ENCODE data around the gene OLIG2.

The OLIG2 gene

GRCh38 chr21:33020558-33021100, 5.1 kb upstream of the OLIG2 start:
- DNase-seq, result no peak

GRCh38 chr21:33021150-33021549, 4.6 kb upstream of the OLIG2 start:
- DNase-seq, result no peak

- no peak for DNase-seq
These were observed 4.1 kb upstream of the OLIG2 start for GRCh38 chr21:33021667-33022066.

- no peak for DNase-seq
These were observed 3.3 kb upstream of the OLIG2 start for GRCh38 chr21:33022489-33022827.

GRCh38 chr21:33022828-33023573, 2.7 kb upstream of the OLIG2 start:
- DNase-seq, result no peak

GRCh38 chr21:33023574-33024200, 2.0 kb upstream of the OLIG2 start:
- no peak for DNase-seq

GRCh38 chr21:33024201-33025103, 1.3 kb upstream of the OLIG2 start:
- no peak for DNase-seq

- DNase-seq, result no peak
These were observed 638 bp upstream of the OLIG2 start for GRCh38 chr21:33025106-33025488.

GRCh38 chr21:33026443-33026858, 716 bp downstream of the OLIG2 start:
- no peak for DNase-seq

GRCh38 chr21:33026878-33027400, 1.2 kb downstream of the OLIG2 start:
- no peak for DNase-seq

- DNase-seq, result no peak
These were observed 1.9 kb downstream of the OLIG2 start for GRCh38 chr21:33027401-33028286.

- DNase-seq, result no peak
These were observed 2.5 kb downstream of the OLIG2 start for GRCh38 chr21:33028287-33028670.

GRCh38 chr21:33028773-33029384, 3.1 kb downstream of the OLIG2 start:
- no peak for DNase-seq

GRCh38 chr21:33029385-33029921, 3.7 kb downstream of the OLIG2 start:
- no peak for DNase-seq

- DNase-seq, result no peak
These were observed 4.3 kb downstream of the OLIG2 start for GRCh38 chr21:33029975-33030461.

GRCh38 chr21:33030633-33031032, 4.9 kb downstream of the OLIG2 start:
- no peak for DNase-seq

GRCh38 chr21:33031152-33031911, 5.6 kb downstream of the OLIG2 start:
- DNase-seq, result no peak

GRCh38 chr21:33032434-33033047, 6.8 kb downstream of the OLIG2 start:
- DNase-seq, result no peak

- no peak for DNase-seq
These were observed 7.6 kb downstream of the OLIG2 start for GRCh38 chr21:33033094-33033951.
